Kidney epithelial cell (primary cell): Measurements from ENCODE around the gene LLGL1. TPM values are rescaled to one million over a fixed set of nuclear protein-coding genes. Genes with fewer than 3 reads are reported as not detected.

Source experiments
- DNase-seq: peaks from one replicate; pipeline ENCODE4 v3.0.0-alpha.2; 2010; ENCODE audit warnings: low read depth
- H3K27me3 ChIP-seq: 2 replicates; pipeline ENCODE4 v1.6.0; 2011; ENCODE audit warnings: low read length; ENCODE audit not compliant: control insufficient read depth, insufficient read depth
- H3K36me3 ChIP-seq: 2 replicates; pipeline ENCODE4 v1.5.1; 2011; ENCODE audit warnings: low read length; ENCODE audit not compliant: control insufficient read depth, insufficient read depth
- H3K4me3 ChIP-seq: 2 replicates; pipeline ENCODE4 v1.5.1; 2011; ENCODE audit warnings: low read depth, mild to moderate bottlenecking, control low read depth, low read length
- total RNA-seq: library from RNA; depleted of rRNA; stranded (reverse); fragments of >200 nt; gene quantifications from 2 replicates; pipeline ENCODE4 v1.2.3, GENCODE V29; 2015
- TF ChIP-seq, protein P1 (sequence below): IDR thresholded peaks from 2 replicates; pipeline ENCODE4 v1.5.1; 2011; ENCODE audit warnings: mild to moderate bottlenecking, moderate library complexity, low read length, control low read depth, inconsistent platforms; ENCODE audit not compliant: insufficient read depth, poor library complexity, severe bottlenecking

LLGL1 gene
- total RNA-seq, 1 donor from 2014 or later = 53.7 TPM

DNA sequence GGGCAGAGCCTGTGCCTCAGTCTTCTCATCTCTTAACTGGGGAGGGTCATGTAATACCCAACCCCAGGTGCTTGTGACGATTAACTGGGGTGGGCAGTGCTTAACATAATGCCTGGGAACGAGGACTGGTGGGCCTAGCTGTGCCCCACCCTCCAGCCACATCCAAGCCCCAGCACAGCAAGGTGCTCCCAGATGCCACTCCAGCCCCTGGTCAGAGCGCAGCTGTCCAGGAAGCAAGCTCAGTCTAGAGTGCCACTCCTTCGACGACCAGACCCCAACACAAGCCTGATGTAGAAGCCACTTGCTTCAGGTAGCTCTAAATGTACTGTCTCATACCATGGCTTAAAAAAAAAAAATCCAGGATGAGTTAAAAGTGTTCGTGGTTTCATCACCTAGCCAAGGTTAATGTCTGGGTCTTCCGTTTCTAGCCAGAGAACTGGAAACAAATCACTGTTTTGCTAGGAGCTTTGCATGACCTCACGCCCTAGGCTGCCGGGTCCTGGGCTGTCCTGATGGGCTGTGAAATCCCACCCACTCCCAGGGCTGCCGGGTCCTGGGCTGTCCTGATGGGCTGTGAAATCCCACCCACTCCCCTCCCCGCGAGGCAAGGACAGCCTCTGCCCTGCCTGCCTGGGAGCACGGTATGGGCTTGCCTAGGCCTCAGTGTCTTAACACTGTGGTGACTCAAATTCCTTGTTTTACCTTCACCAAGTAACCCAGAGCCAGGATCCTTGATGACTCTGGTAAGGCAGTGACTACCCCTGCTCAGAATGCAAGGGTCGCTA is 42.7 kb downstream of the LLGL1 start:
- DNase-seq = no peak
- no peaks in the 10 kb centered on the region for H3K27me3 ChIP-seq
- TF ChIP-seq, protein P1, sequence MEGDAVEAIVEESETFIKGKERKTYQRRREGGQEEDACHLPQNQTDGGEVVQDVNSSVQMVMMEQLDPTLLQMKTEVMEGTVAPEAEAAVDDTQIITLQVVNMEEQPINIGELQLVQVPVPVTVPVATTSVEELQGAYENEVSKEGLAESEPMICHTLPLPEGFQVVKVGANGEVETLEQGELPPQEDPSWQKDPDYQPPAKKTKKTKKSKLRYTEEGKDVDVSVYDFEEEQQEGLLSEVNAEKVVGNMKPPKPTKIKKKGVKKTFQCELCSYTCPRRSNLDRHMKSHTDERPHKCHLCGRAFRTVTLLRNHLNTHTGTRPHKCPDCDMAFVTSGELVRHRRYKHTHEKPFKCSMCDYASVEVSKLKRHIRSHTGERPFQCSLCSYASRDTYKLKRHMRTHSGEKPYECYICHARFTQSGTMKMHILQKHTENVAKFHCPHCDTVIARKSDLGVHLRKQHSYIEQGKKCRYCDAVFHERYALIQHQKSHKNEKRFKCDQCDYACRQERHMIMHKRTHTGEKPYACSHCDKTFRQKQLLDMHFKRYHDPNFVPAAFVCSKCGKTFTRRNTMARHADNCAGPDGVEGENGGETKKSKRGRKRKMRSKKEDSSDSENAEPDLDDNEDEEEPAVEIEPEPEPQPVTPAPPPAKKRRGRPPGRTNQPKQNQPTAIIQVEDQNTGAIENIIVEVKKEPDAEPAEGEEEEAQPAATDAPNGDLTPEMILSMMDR = no peak
- H3K36me3 ChIP-seq = no peaks in the 10 kb centered on the region
- H3K4me3 ChIP-seq = no peak overlapping the region

DNA sequence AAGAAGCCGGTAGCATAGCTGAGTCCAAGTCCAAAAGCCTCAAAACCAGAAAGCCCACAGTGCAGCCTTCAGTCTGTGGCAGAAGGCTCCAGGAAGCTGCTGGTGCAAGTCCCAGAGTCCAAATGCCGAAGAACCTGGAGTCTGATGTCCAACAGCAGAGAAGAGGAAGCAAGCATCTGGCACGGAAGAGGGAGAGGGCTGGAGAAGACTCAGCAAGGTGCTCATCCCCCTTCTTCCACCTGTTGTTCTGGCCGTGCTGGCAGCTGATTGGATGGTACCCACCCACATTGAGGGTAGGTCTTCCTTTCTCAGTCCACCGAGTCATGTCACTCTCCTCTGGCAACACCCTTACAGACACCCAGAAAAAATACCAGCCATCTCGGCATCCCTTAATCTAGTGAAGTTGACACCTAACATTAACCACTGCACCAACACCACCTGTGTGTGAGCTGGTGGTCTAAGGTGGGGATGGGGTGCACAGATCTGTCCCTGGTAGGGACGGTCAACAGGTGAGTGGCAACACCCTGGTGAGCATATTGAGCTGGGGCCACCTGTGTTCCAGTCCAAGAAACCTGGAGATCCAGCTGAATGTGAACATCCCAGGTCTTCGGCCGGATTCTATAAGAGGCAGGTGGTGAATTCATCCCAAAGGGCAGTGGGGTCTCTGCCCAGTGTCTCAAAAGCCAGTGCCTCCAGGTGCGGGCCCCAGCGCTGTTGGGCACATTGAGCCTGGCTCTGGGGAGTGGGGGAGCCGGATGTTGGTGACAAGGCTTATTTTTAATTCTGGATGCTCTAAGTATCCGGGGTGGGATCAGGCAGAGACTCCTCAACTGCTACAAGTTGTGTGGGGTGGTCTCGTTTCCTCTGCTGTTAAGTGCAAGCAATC is 44.9 kb downstream of the LLGL1 start:
- H3K36me3 ChIP-seq = peaks cover 1% of the 10 kb centered on the region
- H3K27me3 ChIP-seq = no peaks in the 10 kb centered on the region
- H3K4me3 ChIP-seq = no peak overlapping the region
- TF ChIP-seq, protein P1 = no peak
- no peak for DNase-seq

DNA sequence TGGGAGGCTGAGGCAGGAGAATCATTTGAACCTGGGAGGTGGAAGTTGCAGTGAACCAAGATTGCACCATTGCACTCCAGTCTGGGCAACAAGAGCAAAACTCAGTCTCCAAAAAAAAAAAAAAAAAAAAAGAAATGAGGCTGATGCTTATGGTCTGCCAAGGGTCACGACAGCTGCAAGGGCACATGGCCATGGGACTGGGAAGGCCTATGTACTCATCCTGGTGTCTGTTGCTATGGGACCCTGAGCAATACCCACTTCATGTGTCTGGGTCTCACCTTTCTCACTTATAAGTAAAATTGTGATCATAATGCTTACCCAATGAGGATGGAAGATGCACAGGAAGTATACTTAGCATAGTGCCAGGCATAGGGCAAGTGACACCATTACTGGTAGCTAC is 51.6 kb downstream of the LLGL1 start:
- no peak for DNase-seq
- H3K4me3 ChIP-seq = no peak overlapping the region
- H3K27me3 ChIP-seq = no peaks in the 10 kb centered on the region
- peaks cover 6% of the 10 kb centered on the region for H3K36me3 ChIP-seq
- TF ChIP-seq, protein P1 = no peak

DNA sequence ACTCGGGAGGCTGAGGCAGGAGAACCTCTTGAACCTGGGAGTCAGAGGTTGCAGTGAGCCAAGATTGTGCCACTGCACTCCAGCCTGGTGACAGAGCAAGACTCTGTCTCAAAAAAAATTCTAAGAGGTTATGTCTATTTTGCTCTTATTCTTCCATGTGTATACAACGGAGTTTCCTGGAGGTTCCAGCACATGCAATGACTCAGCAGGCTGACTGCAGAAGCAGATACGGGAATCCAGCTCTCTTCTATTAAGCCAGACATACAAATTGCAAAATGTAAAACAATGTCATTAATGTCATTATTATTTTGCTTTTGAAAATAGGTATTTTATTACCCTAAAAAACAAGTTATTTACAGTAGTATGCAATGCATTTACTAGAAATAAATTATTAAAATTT is 53.4 kb downstream of the LLGL1 start:
- Histone ChIP-seq H3K27me3 (no peaks in the 10 kb centered on the region), H3K36me3 (peaks cover 8% of the 10 kb centered on the region), H3K4me3 (no peak overlapping the region)
- TF ChIP-seq, protein P1 = no peak
- no peak for DNase-seq

DNA sequence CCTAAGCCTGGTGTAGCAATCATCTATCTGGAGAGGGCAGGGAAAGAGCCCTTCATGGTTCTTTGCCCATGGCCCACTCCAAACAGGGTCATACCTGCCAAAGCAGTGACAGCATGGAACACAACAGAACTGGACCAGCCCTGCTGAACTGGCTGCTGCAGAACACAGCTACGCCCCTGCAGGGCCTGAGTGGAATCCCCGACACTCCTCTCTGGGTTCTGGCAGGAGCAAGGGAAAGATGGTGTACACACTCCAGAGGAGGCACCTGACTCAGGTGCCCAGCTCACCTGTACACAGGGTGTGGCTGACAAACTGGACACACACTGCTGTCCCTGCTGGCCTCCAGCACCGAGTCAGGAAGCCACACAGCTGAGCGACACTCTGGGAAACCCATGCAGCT is 54.8 kb downstream of the LLGL1 start:
- Histone ChIP-seq H3K4me3 (no peak overlapping the region), H3K36me3 (peaks cover 8% of the 10 kb centered on the region), H3K27me3 (no peaks in the 10 kb centered on the region)
- TF ChIP-seq, protein P1 = no peak
- DNase-seq = no peak
